K562 (cell line): ENCODE results near the gene RABL2A.
"Not testable (repeated sequence)": the region's sequence is repeated elsewhere in the genome, so short reads cannot be mapped to it uniquely, and the experiment has no call there.

Experiments used
- CEBPB ChIP-seq: fragments of 450-650 bp; IDR thresholded peaks from 2 replicates; pipeline ENCODE4 v1.6.1; 2016; ENCODE audit warnings: missing genetic modification characterization, missing compliant biosample characterization
- CHD4 ChIP-seq: fragments of 200-600 bp; sonication (generic); IDR thresholded peaks from 3 replicates; pipeline ENCODE4 v1.6.1; 2012; ENCODE audit warnings: low read depth, mild to moderate bottlenecking, mixed read lengths, low read length, inconsistent platforms; ENCODE audit not compliant: insufficient read depth, insufficient replicate concordance, poor library complexity, severe bottlenecking
- ETV1 ChIP-seq: fragments of 450-650 bp; conservative IDR thresholded peaks from 2 replicates; pipeline ENCODE4 v1.6.1; 2016; ENCODE audit warnings: missing genetic modification characterization, control low read depth, low read depth, missing compliant biosample characterization
- TCF7L2 ChIP-seq: fragments of 150-350 bp; IDR thresholded peaks from 2 replicates; pipeline ENCODE4 v1.6.1; 2016; ENCODE audit warnings: low read depth, mild to moderate bottlenecking, low read length, moderate library complexity
- ZC3H11A ChIP-seq: IDR thresholded peaks from 2 replicates; pipeline ENCODE4 v1.6.1; 2012; ENCODE audit warnings: low read depth, low read length, improper control_type of control experiment
- TF ChIP-seq, protein P1 (sequence below), 3 experiments: IDR thresholded peaks in 2 of 3; conservative IDR thresholded peaks in 1 of 3; 2 replicates each; pipeline ENCODE4 v1.5.1; 2011 to 2012; ENCODE audit warnings: low read length in 3 of 3, mild to moderate bottlenecking in 3 of 3, control low read depth in 2 of 3, improper control_type of control experiment in 1 of 3, inconsistent platforms in 1 of 3, low read depth in 1 of 3, mixed read lengths in 1 of 3, moderate library complexity in 1 of 3; ENCODE audit not compliant: insufficient read depth in 2 of 3
- TF ChIP-seq, protein P2 (sequence below): fragments of 450-650 bp; IDR thresholded peaks from 2 replicates; pipeline ENCODE4 v1.6.1; 2018; ENCODE audit warnings: mild to moderate bottlenecking, low read depth; ENCODE audit not compliant: partially characterized antibody

DNA sequence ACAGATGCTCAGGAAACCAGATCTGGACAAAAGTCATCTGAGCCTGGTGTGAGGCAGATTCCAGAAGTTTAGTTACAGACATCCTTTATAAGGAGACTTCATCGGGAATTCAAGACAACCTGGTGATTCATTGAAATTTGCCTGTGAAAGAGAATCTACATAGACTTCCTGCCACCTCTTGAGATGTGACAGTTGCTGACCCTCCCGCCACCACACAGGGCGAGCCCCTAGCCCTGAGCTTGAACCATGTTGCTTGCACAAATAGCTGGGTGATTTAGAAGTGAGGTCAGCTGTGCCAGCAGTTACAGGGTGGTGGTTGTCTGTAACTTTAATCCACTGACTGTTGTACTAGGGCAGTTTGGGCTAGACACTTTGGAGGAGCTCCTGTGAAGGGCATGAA lies 11.0 kb downstream of the RABL2A start:
- TF ChIP-seq ZC3H11A; TCF7L2; ETV1; CEBPB (tag); CHD4: not testable (repeated sequence)
- TF ChIP-seq, protein P1, sequence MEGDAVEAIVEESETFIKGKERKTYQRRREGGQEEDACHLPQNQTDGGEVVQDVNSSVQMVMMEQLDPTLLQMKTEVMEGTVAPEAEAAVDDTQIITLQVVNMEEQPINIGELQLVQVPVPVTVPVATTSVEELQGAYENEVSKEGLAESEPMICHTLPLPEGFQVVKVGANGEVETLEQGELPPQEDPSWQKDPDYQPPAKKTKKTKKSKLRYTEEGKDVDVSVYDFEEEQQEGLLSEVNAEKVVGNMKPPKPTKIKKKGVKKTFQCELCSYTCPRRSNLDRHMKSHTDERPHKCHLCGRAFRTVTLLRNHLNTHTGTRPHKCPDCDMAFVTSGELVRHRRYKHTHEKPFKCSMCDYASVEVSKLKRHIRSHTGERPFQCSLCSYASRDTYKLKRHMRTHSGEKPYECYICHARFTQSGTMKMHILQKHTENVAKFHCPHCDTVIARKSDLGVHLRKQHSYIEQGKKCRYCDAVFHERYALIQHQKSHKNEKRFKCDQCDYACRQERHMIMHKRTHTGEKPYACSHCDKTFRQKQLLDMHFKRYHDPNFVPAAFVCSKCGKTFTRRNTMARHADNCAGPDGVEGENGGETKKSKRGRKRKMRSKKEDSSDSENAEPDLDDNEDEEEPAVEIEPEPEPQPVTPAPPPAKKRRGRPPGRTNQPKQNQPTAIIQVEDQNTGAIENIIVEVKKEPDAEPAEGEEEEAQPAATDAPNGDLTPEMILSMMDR (IDR thresholded peaks at IDR 0.05 in 2 of 3, conservative IDR thresholded peaks at IDR 0.05 in 1 of 3; ENCODE audit: insufficient read depth in 2 of 3, low read depth in 1 of 3, low read length in 3 of 3) = not testable (repeated sequence)
- TF ChIP-seq, protein P2, sequence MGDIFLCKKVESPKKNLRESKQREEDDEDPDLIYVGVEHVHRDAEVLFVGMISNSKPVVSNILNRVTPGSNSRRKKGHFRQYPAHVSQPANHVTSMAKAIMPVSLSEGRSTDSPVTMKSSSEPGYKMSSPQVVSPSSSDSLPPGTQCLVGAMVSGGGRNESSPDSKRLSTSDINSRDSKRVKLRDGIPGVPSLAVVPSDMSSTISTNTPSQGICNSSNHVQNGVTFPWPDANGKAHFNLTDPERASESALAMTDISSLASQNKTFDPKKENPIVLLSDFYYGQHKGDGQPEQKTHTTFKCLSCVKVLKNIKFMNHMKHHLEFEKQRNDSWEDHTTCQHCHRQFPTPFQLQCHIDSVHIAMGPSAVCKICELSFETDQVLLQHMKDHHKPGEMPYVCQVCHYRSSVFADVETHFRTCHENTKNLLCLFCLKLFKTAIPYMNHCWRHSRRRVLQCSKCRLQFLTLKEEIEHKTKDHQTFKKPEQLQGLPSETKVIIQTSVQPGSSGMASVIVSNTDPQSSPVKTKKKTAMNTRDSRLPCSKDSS = not testable (repeated sequence)
